HG03565 (cell line): ENCODE results near the gene PRPF19.
A peak's percentile ranks its signal among the peaks of the same experiment; 100 is the strongest.

Source experiments
- ATAC-seq: cut with Tn5 transposase; IDR thresholded peaks from one replicate; pipeline ENCODE4 v1.9.1; 2021; ENCODE audit warnings: mild to moderate bottlenecking, moderate library complexity; ENCODE audit not compliant: unreplicated experiment

The PRPF19 gene

DNA sequence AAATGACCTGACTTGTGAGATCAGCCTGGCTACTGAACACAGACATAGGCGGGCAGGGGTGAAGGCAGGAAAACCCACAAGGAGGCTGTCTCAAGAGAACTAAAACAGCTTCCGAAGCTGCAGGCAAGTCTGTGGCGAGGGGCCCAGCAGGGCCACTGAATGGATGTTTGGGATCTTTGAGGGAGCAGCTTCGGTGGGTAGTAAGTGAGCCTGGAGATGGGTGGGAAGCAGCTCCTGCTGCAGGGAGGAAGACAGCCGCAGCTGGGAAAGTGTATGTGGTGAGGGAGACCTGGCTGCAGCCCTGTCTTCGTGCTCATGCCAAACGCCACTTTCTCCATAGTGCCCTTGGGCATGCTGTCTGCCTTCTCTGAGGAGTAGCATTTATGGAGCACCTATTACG is 61.0 kb downstream of the PRPF19 start:
- ATAC-seq = no peak

DNA sequence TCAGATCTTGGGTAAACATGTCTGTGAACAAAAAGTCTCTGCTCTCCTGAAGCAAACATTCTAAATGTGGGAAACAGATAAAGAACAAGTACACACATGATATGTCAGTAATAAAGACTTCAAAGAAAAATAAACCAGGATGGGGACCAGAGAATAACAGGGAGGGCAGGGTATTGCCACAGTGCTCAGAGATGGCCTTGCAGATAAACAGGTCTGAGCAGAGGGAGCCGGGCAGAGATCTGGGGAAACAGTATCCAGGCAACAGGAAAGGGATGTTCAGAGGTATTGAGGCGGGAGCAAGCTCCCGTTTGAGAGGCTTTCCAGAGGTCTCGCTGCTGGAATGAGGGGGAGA is 61.5 kb downstream of the PRPF19 start:
- ATAC-seq = no peak

DNA sequence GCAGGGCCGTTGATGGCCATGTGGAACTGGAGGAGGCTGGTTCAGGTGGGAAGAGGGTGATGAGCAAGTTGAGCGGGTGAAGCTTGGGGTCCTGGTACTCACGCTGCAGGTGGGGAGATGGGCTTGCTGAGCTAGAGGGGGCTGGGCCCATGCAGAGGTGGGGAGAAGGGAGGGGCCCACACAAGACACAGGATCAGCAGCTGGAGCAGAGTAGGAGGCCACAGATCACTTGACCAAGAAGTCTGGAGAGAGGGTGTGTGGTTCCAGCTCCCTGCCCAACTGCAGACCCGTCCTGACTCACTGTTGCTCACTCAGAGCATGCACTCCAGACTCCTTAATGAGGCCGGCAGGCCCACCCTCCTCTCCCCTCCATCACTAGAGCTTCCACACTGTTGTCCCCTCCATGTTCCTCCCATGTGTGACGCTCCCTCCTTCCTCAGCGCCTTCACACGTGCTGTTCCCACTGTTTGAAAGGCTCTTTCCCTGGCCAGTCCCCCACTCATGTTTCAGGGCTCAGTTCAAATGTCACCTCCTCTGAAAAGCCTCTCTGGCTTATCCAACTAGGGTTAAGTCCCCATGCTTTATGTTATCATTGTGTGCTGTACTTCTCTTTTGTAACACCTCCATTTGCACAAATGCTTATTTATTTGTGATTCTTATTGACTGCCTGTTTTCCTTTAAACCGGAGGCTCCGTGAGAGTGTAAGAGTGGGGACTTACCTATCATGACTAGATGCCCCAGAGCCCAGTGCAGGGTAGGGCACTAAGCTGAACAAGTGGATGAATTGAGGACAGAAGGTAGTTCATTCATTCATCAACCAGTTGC is 62.1 kb downstream of the PRPF19 start:
- no peak for ATAC-seq

DNA sequence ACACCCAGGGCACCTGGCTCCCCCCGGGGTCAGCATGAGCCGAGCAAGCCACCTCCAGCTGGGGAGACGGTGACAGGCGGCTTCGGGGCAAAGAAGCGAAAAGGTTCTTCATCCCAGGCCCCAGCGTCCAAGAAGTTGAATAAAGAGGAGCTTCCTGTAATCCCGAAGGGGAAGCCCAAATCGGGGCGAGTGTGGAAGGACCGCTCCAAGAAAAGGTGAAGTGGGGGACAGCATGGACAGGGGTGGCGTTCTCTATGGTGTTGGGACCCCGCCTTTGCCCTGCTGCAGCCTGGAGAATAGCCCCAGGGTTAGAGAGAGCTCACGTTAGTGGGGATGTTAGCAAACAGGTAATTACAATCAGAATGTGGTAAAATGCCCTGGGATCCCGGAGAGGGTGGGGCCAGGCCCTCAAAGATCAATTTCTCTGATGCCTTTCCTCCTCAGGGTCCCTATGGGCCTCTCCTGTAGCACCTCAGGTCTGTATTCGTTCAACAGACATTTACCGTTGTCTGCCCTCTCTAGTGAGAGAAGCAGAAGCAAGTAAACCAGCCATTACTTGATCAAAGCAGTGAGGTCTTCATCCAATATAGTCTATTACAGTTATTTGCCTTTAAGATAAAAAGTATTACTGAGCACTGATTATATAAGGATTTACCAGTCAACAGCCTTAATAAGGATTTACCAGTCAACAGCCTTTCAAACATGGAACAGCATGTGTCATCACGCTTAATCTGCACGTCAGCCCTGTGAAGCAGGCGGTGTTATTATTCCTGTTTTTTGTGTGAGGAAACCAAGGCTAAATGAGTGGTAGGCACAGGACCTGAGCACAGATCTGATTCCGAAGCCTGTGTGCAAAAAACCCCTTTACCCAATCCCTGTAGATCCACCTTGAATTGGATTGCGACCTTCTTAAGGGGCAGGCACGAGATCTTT is 63.5 kb downstream of the PRPF19 start:
- ATAC-seq = no peak

DNA sequence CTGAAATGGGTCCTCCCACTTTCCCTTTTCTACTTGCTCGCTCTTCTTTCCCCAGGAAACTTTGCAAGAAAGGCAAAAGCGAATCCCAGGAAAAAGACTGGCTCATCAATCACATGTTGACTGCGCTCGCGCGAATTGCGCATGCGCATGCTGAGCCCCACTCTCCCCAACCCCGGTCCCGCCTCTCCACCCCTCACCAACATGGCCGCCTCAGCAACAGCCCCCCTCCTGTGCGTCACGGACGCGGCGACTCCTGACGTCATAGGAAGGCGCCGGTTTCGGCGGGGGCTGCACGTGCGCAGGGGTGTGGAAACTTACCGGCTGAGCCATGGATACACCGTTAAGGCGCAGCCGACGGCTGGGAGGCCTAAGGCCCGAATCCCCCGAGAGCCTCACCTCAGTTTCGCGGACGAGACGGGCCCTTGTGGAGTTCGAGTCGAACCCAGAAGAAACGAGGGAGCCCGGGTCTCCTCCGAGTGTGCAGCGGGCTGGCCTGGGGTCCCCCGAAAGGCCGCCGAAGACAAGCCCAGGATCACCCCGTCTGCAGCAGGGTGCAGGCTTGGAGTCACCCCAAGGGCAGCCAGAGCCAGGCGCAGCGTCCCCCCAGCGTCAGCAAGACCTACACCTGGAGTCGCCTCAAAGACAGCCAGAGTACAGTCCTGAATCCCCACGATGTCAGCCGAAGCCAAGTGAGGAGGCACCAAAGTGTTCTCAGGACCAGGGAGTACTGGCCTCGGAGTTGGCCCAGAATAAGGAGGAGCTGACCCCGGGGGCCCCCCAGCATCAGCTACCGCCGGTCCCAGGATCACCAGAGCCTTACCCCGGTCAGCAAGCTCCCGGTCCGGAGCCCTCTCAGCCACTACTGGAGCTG is 64.4 kb downstream of the PRPF19 start, which contains the start of gene CCDC86:
TSS of gene CCDC86 (plus strand) at position 317 of the 871 bp plus-strand sequence. CDS start at position 329, 12 bp downstream.
- ATAC-seq = peak; percentile 51
